Heart right ventricle (tissue), 16 donors: ENCODE results near the gene NCLN. TPM values are rescaled to one million over a fixed set of nuclear protein-coding genes. Genes with fewer than 3 reads are reported as not detected.

Experiments
- ATAC-seq, 8 donors: fragments of 200-7000 bp; cut with Tn5 transposase; one replicate each; pipeline ENCODE4 v1.9.1; 2020; ENCODE audit warnings: mild to moderate bottlenecking in 8 of 8, moderate library complexity in 8 of 8, moderate number of reproducible peaks in 1 of 8
- DNase-seq, 2 donors: peaks; one replicate each; pipeline ENCODE4 v3.0.0-alpha.2; 2020
- H3K27ac ChIP-seq, 10 donors: fragments of 200-600 bp; sonication (generic) in 2 of 10; one replicate each; pipeline versions ENCODE4 v1.5.0 to v1.8.0; 2020 to 2022; ENCODE audit warnings: mild to moderate bottlenecking in 3 of 10
- H3K27me3 ChIP-seq, 7 donors: fragments of 200-600 bp; one replicate each; pipeline ENCODE4 v1.8.0; 2021 to 2022; ENCODE audit warnings: mild to moderate bottlenecking in 2 of 7
- H3K36me3 ChIP-seq, 9 donors: fragments of 200-600 bp; sonication (generic) in 1 of 9; one replicate each; pipeline versions ENCODE4 v1.5.0 to v1.8.0; 2020 to 2022; ENCODE audit warnings: mild to moderate bottlenecking in 2 of 9
- H3K4me1 ChIP-seq, 9 donors: fragments of 200-600 bp; sonication (generic) in 1 of 9; one replicate each; pipeline versions ENCODE4 v1.5.0 to v1.8.0; 2020 to 2022; ENCODE audit warnings: mild to moderate bottlenecking in 4 of 9
- H3K4me3 ChIP-seq, 10 donors: fragments of 200-600 bp; sonication (generic) in 2 of 10; one replicate each; pipeline versions ENCODE4 v1.5.0 to v1.8.0; 2020 to 2022; ENCODE audit warnings: mild to moderate bottlenecking in 7 of 10, moderate library complexity in 2 of 10
- H3K9me3 ChIP-seq, 11 donors: fragments of 200-600 bp in 10 of 11; sonication (generic) in 2 of 11; one replicate each; pipeline versions ENCODE4 v1.5.0 to v1.8.0; 2013 to 2022; ENCODE audit warnings: mild to moderate bottlenecking in 2 of 11, control low read depth in 1 of 11, moderate library complexity in 1 of 11
- WGBS, 2 donors: extraction: QIAGEN DNeasy Blood & Tissue Kit; methylation state at CpG; one replicate each; pipeline ENCODE4 v1.1.7; 2013; ENCODE audit warnings: inconsistent platforms in 1 of 2; 5-methylcytosine and 5-hydroxymethylcytosine counted together
- intact Hi-C, 10 donors: fragments of 100-400 bp; cut with DNase I; formaldehyde crosslinking; loops; one replicate each; pipeline versions ENCODE4 v1.11.1 to v1.14.2; 2022
- polyA plus RNA-seq, 2 donors: library from polyadenylated mRNA; stranded (reverse); fragments of 200-250 nt; gene quantifications; one replicate each; pipeline ENCODE4 v1.2.3, GENCODE V29; 2013
- total RNA-seq, 10 donors: library from RNA; stranded (reverse); fragmentation: NEBNext Ultra II Directional in 3 of 10; extraction: Animal tissue kit (Norgen Biotek cat#: 25700) in 3 of 10; gene quantifications; one replicate each; pipeline versions ENCODE4 v1.2.1 to v1.2.4, GENCODE V29; 2021 to 2023
- TF ChIP-seq, protein P1 (sequence below), 9 donors: fragments of 200-600 bp; sonication (generic) in 2 of 9; IDR thresholded peaks; one replicate each; pipeline versions ENCODE4 v1.5.0 to v1.8.0; 2021 to 2022; ENCODE audit warnings: antibody characterized with exemption in 9 of 9, mild to moderate bottlenecking in 5 of 9, moderate library complexity in 1 of 9
- donor health status: Arrhythmogenic right ventricular cardiomyopathy.
- donor health status: ischemic (EF 13 %, LVEDD 7.1; RV severe dilation, severe dysfunction).
- donor health status: healthy with polysubstance abuse.
- donor health status: DM: no; HTN: yes; CAD: no.
- donor health status: DM: no; HTN: no; CAD: no.
- donor health status: ischemic (EF 25% LVEDD 6.9; RV normal size, moderate dysfunction).
- donor health status: ischemic (EF 25% LVEDD 5.7; RV mildly dilated, moderate dysfunction).
- donor health status: healthy.
- donor health status: DM: yes; HTN: yes; CAD: no.
- donor health status: Ischemic cardiomyopathy.
- donor health status: ischemic (EF 35%, LVEDD 5.7; RV mildly dilated, moderate dysfunction).
- donor health status: nonischemic (EF 11% LVEDD 7.7; RV severe dilation, severe dysfunction).
- donor health status: DM: yes; HTN: yes; CAD: no.
- donor health status: PGD.
- donor health status: ischemic (EF 29% LVEDD 5.4; RV normal size, mild dysfunction).
- donor health status: nonischemic (EF 23%, LVEDD 6.1; RV moderate dilation, normal function).

Gene NCLN
- total and polyA plus RNA-seq, 12 donors = 17.1 to 43.6 (median 27.9) TPM

DNA sequence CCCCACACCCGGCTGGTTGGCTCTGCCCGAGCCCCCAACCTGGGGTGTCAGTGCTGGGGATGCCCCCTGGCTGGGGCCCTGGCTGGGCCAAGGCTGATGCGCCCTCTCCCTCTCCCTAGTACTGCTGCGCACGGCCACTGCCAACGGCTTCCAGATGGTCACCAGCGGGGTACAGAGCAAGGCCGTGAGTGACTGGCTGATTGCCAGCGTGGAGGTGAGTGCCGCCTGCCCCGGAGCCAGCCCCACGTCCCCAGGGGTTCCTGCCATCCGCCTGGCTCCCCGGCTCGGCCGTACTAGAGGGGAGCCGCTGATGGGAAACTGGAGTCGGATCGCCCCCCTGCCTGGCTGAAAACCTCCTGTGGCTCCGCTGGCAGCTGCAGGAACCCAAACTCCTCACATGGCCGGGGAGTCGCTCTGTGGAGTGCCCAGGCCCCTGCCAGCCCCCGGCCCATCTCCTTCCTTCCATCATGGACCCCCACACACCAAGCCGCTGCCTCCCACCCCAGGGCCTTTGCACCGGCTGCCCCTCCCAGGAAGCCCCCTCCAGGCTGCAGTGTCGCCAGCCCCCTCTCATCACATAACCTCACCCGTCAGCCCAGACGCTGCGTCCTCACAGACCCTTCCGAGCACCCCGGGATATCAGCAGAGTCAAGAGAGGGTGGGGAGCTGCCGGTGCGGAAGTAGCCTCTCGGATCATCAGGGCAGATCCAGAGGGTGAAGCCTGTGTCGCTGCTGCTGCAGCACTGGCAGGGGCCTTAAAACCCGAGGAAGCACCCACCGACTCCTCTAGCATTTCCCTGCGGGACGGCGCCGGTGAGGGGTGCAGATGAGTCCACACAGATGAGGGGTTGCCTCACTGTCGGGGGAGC is 10.6 kb downstream of the NCLN start:
- TF ChIP-seq, protein P1, sequence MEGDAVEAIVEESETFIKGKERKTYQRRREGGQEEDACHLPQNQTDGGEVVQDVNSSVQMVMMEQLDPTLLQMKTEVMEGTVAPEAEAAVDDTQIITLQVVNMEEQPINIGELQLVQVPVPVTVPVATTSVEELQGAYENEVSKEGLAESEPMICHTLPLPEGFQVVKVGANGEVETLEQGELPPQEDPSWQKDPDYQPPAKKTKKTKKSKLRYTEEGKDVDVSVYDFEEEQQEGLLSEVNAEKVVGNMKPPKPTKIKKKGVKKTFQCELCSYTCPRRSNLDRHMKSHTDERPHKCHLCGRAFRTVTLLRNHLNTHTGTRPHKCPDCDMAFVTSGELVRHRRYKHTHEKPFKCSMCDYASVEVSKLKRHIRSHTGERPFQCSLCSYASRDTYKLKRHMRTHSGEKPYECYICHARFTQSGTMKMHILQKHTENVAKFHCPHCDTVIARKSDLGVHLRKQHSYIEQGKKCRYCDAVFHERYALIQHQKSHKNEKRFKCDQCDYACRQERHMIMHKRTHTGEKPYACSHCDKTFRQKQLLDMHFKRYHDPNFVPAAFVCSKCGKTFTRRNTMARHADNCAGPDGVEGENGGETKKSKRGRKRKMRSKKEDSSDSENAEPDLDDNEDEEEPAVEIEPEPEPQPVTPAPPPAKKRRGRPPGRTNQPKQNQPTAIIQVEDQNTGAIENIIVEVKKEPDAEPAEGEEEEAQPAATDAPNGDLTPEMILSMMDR (IDR thresholded peaks at IDR 0.05) = no peak
- H3K9me3 ChIP-seq = no peaks in the 10 kb centered on the region
- H3K36me3 ChIP-seq = peaks cover 0 to 57% (median 4%) of the 10 kb centered on the region in 9 donors
- H3K27ac ChIP-seq = no peak overlapping the region
- no peaks in the 10 kb centered on the region for H3K27me3 ChIP-seq
- 94 to 95% methylated on average over 41 to 42 of the region's 42 CpGs for WGBS, 2 donors
- H3K4me3 ChIP-seq = no peak overlapping the region
- ATAC-seq (no peak), DNase-seq (no peak)
- no peaks in the 10 kb centered on the region for H3K4me1 ChIP-seq
- intact Hi-C loops = no loop called here

DNA sequence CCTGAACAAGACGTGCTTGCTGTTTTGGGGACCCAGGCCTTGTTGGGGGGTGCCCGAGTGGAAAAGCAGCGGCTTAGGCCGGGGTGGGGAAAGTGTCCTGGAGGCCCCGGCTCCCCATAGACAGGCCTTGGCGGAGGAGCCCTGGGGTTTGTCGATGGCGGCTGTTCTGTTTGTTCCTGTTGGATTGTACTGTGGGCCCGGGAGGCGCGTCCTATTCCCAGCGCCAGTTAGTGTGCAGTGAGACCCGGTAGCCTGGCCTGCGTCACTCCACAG is 11.1 kb downstream of the NCLN start:
- no peak for DNase-seq
- no peaks in the 10 kb centered on the region for H3K4me1 ChIP-seq
- intact Hi-C loops = no loop called here
- no peak overlapping the region for H3K27ac ChIP-seq
- peaks cover 0 to 63% (median 4%) of the 10 kb centered on the region in 9 donors for H3K36me3 ChIP-seq
- WGBS, 2 donors = 92 to 93% methylated on average over 14 of the region's 14 CpGs
- no peaks in the 10 kb centered on the region for H3K9me3 ChIP-seq
- H3K27me3 ChIP-seq = no peaks in the 10 kb centered on the region
- no peak overlapping the region for H3K4me3 ChIP-seq
- TF ChIP-seq, protein P1 (IDR thresholded peaks at IDR 0.05) = no peak
- no peak for ATAC-seq

DNA sequence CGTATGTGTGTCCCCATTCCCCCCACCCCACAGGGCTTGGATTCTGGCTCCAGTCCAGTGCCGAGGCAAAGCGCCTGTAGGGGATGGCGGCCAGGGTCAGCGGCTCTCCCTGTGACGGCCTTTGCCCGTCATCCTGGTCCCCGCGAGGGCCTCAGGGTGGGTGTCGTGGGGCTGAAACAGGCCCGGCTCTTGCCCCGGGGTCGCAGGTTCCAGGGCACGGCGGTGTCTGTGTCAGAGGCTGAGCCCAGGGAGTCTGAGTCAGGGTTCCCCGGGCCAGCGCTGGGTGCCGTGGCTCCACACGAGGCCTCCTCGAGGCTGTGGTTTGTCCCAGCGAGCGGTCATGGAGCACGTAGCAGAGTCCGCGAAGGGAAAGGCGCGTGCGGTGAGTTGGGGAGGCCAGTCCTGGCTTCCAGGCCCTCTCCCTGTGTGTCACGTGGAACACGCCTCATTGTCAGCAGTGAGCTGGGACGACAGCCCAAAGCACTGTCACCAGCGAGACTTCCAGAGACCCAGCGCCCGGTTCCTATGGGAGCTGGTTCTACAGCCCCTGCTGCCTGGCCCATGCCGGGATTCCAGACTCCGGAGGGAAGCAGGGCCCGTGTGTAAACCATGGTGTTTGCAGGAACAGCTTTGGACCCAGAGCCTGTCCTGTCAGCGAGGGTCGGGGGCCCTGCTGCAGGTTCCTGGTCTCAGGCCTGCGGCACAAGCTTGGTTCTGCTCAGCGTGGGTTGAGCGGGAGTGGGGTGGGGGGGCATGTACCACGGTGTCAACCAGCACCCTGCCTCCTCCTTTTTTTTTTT is 13.4 kb downstream of the NCLN start:
- no peaks in the 10 kb centered on the region for H3K27me3 ChIP-seq
- H3K9me3 ChIP-seq = no peaks in the 10 kb centered on the region
- TF ChIP-seq, protein P1 (IDR thresholded peaks at IDR 0.05) = no peak
- H3K4me1 ChIP-seq = no peaks in the 10 kb centered on the region
- H3K27ac ChIP-seq = no peak overlapping the region
- intact Hi-C loops = no loop called here
- H3K36me3 ChIP-seq = peaks cover 0 to 71% (median 4%) of the 10 kb centered on the region in 9 donors
- WGBS, 2 donors = 95% methylated on average over 43 of the region's 43 CpGs
- no peak for DNase-seq
- ATAC-seq = no peak
- no peak overlapping the region for H3K4me3 ChIP-seq

DNA sequence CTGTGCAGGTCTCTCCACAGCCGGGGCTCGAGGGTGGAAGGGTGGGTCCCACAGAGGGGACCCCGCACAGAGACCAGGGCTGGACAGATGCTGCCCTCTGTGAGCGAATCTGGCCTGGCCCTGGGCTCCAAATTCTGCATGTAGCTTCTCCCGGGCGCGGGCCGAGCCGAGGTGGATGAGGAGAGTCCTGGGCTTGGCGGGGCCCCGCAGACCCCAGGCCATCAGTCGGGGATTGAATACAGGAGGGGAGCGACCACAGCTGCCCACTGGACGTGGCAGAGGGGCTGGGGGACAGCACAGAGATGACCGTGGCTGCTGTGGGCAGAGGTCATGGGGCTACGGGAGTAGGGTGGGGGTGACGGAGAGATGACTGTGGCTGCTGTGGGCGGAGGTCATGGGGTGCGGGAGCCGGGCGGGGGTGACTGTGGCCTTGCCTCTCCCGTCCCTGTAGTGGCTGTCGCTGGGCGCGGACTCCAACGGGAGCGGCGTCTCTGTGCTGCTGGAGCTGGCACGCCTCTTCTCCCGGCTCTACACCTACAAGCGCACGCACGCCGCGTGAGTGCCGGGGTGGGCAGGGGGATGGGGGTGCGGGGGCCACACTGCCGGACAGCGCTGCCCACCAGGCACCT is 15.5 kb downstream of the NCLN start:
- 97 to 98% methylated on average over 34 to 39 of the region's 39 CpGs for WGBS, 2 donors
- intact Hi-C loops = no loop called here
- Histone ChIP-seq H3K9me3 (no peaks in the 10 kb centered on the region), H3K4me1 (no peaks in the 10 kb centered on the region), H3K27me3 (no peaks in the 10 kb centered on the region), H3K4me3 (no peak overlapping the region), H3K36me3 (peaks cover 0 to 79% (median 10%) of the 10 kb centered on the region in 9 donors), H3K27ac (no peak overlapping the region)
- DNase-seq (no peak), ATAC-seq (no peak)
- TF ChIP-seq, protein P1 (IDR thresholded peaks at IDR 0.05) = no peak
